AG09319 (cell line): ENCODE measurements around the gene OR2L8.

ENCODE experiments used
- DNase-seq: peaks from one replicate; pipeline ENCODE4 v3.0.0-alpha.2; 2010; ENCODE audit warnings: low read depth; ENCODE audit errors: extremely low read depth
- CTCF ChIP-seq: IDR thresholded peaks from 2 replicates; pipeline ENCODE4 v1.5.1; 2011; ENCODE audit warnings: low read depth, mild to moderate bottlenecking, inconsistent platforms, low read length, moderate library complexity

Gene OR2L8

GRCh38 chr1:247992986-247993385 is 44.3 kb downstream of the OR2L8 start:
- no peak for DNase-seq
- no peak for TF ChIP-seq CTCF

- DNase-seq: no peak
Observed at GRCh38 chr1:247998811-247999210, 50.2 kb downstream of the OR2L8 start.

More at GRCh38 chr1:247998811-247999210, 50.2 kb downstream of the OR2L8 start:
- TF ChIP-seq CTCF: no peak
